NCI-H226 (cell line): Measurements from ENCODE around the gene EN2.

ENCODE experiments used
- DNase-seq: peaks from one replicate; pipeline ENCODE4 v3.0.0-alpha.2; 2015

Gene EN2

GRCh38 chr7:155511702-155511996 lies 53.7 kb downstream of the EN2 start:
- no peak for DNase-seq

- no peak for DNase-seq
Observed at GRCh38 chr7:155512246-155512887, 54.4 kb downstream of the EN2 start.

- no peak for DNase-seq
Observed at GRCh38 chr7:155513543-155514285, 55.8 kb downstream of the EN2 start.

- DNase-seq = no peak
Observed at GRCh38 chr7:155514296-155514695, 56.4 kb downstream of the EN2 start.
